ENCODE results near the gene FAM120A.

- TF ChIP-seq CTCF (IDR thresholded peaks at IDR 0.05): no peak
- no peak for TF ChIP-seq POLR2A (IDR thresholded peaks at IDR 0.05)
These were observed 29.3 kb downstream of the FAM120A start for GRCh38 chr9:93480728-93481324.
